ENCODE data around the gene LAMC2.
"Not testable (repeated sequence)": the region's sequence is repeated elsewhere in the genome, so short reads cannot be mapped to it uniquely, and the experiment has no call there.

Gene LAMC2

GRCh38 chr1:183270541-183271141 is 84.6 kb downstream of the LAMC2 start:
- DNase-seq = no peak

GRCh38 chr1:183272390-183272848 is 86.4 kb downstream of the LAMC2 start:
- no peak for DNase-seq

- DNase-seq = no peak
Measured at GRCh38 chr1:183273300-183273699, 87.2 kb downstream of the LAMC2 start.

- DNase-seq = not testable (repeated sequence)
Measured at GRCh38 chr1:183273984-183274383, 87.9 kb downstream of the LAMC2 start.

GRCh38 chr1:183274836-183275235 is 88.8 kb downstream of the LAMC2 start:
- no peak for DNase-seq

- DNase-seq = no peak
Measured at GRCh38 chr1:183275322-183275721, 89.3 kb downstream of the LAMC2 start.

- no peak for DNase-seq
Measured at GRCh38 chr1:183276386-183277080, 90.5 kb downstream of the LAMC2 start.

GRCh38 chr1:183277821-183278738 is 92.0 kb downstream of the LAMC2 start:
- no peak for DNase-seq

- DNase-seq = no peak
Measured at GRCh38 chr1:183278739-183279591, 92.9 kb downstream of the LAMC2 start.

- DNase-seq = peak; percentile 43
Measured at GRCh38 chr1:183279835-183280234, 93.8 kb downstream of the LAMC2 start.

- DNase-seq = no peak
Measured at GRCh38 chr1:183281039-183281438, 95.0 kb downstream of the LAMC2 start.

GRCh38 chr1:183281553-183282091 is 95.6 kb downstream of the LAMC2 start:
- DNase-seq = peak; percentile 89

GRCh38 chr1:183282101-183282855 is 96.2 kb downstream of the LAMC2 start:
- no peak for DNase-seq

GRCh38 chr1:183283286-183283685 is 97.2 kb downstream of the LAMC2 start:
- DNase-seq = no peak

- no peak for DNase-seq
Measured at GRCh38 chr1:183284086-183284485, 98.0 kb downstream of the LAMC2 start.

GRCh38 chr1:183285256-183285655 is 99.2 kb downstream of the LAMC2 start:
- DNase-seq = no peak

- no peak for DNase-seq
Measured at GRCh38 chr1:183285746-183286145, 99.7 kb downstream of the LAMC2 start.

- no peak for DNase-seq
Measured at GRCh38 chr1:183287191-183287675, 101.2 kb downstream of the LAMC2 start.

- DNase-seq = no peak
Measured at GRCh38 chr1:183288583-183288982, 102.5 kb downstream of the LAMC2 start.

- DNase-seq = no peak
Measured at GRCh38 chr1:183289051-183289496, 103.0 kb downstream of the LAMC2 start.

GRCh38 chr1:183290628-183291027 is 104.6 kb downstream of the LAMC2 start:
- DNase-seq = no peak

Measured in hematopoietic multipotent progenitor cell treated with erythropoietin and hydrocortisone succinate and interleukin-3 and kit ligand, for 4 days (in vitro differentiated cells).